ENCODE measurements around the gene HOXD8. TPM values are rescaled to one million over a fixed set of nuclear protein-coding genes. Genes with fewer than 3 reads are reported as not detected.

Gene HOXD8
- total RNA-seq, 1 experiment from 2014 or later: 1.9 TPM

DNA sequence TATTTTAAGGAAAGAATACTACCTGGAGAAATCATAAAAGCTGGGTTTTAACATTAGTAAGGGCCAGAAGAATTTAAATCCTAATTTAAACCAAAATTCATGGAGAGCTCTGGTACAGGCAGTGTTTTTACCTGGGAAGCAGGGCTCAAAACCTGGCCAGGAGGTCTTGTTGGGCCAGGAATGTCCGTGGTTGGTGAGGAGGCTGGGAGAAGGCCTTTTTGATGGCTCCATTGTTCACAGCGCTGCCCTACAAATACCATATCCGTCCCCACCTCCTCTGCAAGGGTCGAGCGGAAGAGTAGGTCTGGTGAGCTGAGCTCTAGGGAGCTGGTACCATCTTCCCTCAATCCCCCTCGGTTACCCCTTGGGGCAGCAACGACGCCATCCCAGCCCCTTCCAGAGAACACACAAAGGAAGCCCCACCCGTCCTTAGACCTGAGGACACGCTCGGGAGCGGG, 48.1 kb downstream of the HOXD8 start:
- H3K36me3 ChIP-seq (ENCODE audit: low read depth, low read length): no peaks in the 10 kb centered on the region
- H3K79me2 ChIP-seq (ENCODE audit: low read length): no peaks in the 10 kb centered on the region
- intact Hi-C loops (cut with micrococcal nuclease): no loop called here
- DNase-seq (no peak), ATAC-seq (no peak)
- H3K9me3 ChIP-seq (ENCODE audit: low read length): no peaks in the 10 kb centered on the region
- peaks cover 10% of the 10 kb centered on the region; the same call in 1 of the 2 replicates for H3K27me3 ChIP-seq (ENCODE audit: low read length)
- no peaks in the 10 kb centered on the region for H4K20me1 ChIP-seq (ENCODE audit: low read length)
- H3K9me2 ChIP-seq (replicated peaks; ENCODE audit: low read length): no peaks in the 10 kb centered on the region
- H3K4me2 ChIP-seq (ENCODE audit: low read length): no peak overlapping the region
- TF ChIP-seq EZH2 (IDR thresholded peaks at IDR 0.05; ENCODE audit: low read length, unreplicated experiment) (no peak), CTCF (conservative IDR thresholded peaks at IDR 0.05; ENCODE audit: low read depth, low read length) (no peak), EZH2phosphoT487 (IDR thresholded peaks at IDR 0.05; ENCODE audit: borderline replicate concordance, low read length) (no peak)
- POLR2A ChIA-PET (ENCODE audit: unreplicated experiment): no interaction called here
- H3K9ac ChIP-seq (ENCODE audit: low read length): no peak overlapping the region
- H3F3A ChIP-seq (ENCODE audit: low read length, unreplicated experiment): no peaks in the 10 kb centered on the region
- no TSS peak for BruUV-seq (replicated peaks)
- no peaks in the 10 kb centered on the region for H3K4me1 ChIP-seq (ENCODE audit: insufficient read depth, low read length)
- CTCF ChIA-PET: no interaction called here
- no peak overlapping the region for H3K4me3 ChIP-seq (ENCODE audit: low read length)
- H3K27ac ChIP-seq (ENCODE audit: low read length): no peak overlapping the region
- H2AFZ ChIP-seq (ENCODE audit: low read length): no peak overlapping the region

DNA sequence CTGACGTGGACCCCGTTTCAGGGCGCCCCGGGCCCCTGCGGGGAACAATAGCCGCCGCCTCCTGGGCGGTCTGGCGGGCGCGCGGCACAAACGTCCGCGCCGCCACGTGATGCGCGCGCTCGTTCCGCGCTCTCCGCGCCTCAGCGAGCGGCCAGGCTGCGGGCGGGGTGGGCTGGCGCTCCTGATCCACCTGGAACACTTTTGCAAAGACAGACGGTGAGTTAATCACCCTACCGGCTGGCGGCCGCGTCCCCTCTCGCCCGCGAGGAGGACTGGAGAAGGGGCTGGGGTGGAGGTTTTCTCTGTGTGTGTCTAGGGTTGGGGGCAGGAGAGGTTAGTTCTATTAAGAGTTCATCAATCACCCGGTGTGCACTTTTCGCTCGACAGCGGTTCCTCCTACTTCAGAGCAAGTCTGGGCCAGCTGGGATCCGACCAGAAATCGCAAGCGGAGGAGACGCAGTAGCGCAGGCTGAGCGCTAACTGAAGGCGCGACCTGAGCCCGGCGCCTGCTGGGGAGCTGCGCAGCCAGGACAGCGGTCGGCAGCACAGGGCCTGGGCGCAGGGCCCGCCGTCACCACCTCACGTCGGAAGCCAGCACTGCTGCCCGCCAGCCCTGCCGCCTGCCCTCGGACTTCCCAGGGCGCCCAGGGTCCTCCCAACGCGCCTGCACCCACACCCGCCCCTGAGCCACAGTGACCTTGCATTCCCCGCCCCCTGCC, 48.7 kb downstream of the HOXD8 start:
- intact Hi-C loops (cut with micrococcal nuclease): no loop called here
- DNase-seq (no peak), ATAC-seq (no peak)
- ChIA-PET POLR2A (ENCODE audit: unreplicated experiment) (no interaction called here), CTCF (no interaction called here)
- H3K27me3 ChIP-seq (ENCODE audit: low read length): peaks cover 10% of the 10 kb centered on the region; the same call in 1 of the 2 replicates
- H3K9ac ChIP-seq (ENCODE audit: low read length): no peak overlapping the region
- no peak for TF ChIP-seq CTCF (conservative IDR thresholded peaks at IDR 0.05; ENCODE audit: low read depth, low read length)
- no peak for TF ChIP-seq EZH2phosphoT487 (IDR thresholded peaks at IDR 0.05; ENCODE audit: borderline replicate concordance, low read length)
- no peak for TF ChIP-seq EZH2 (IDR thresholded peaks at IDR 0.05; ENCODE audit: low read length, unreplicated experiment)
- H3K36me3 ChIP-seq (ENCODE audit: low read depth, low read length): no peaks in the 10 kb centered on the region
- H3K4me3 ChIP-seq (ENCODE audit: low read length): no peak overlapping the region
- H4K20me1 ChIP-seq (ENCODE audit: low read length): no peaks in the 10 kb centered on the region
- no peaks in the 10 kb centered on the region for H3K9me2 ChIP-seq (replicated peaks; ENCODE audit: low read length)
- no peak overlapping the region for H3K27ac ChIP-seq (ENCODE audit: low read length)
- H2AFZ ChIP-seq (ENCODE audit: low read length): no peak overlapping the region
- BruUV-seq (replicated peaks): no TSS peak
- no peak overlapping the region for H3K4me2 ChIP-seq (ENCODE audit: low read length)
- H3K79me2 ChIP-seq (ENCODE audit: low read length): no peaks in the 10 kb centered on the region
- H3K4me1 ChIP-seq (ENCODE audit: insufficient read depth, low read length): no peaks in the 10 kb centered on the region
- H3F3A ChIP-seq (ENCODE audit: low read length, unreplicated experiment): no peaks in the 10 kb centered on the region
- H3K9me3 ChIP-seq (ENCODE audit: low read length): no peaks in the 10 kb centered on the region

DNA sequence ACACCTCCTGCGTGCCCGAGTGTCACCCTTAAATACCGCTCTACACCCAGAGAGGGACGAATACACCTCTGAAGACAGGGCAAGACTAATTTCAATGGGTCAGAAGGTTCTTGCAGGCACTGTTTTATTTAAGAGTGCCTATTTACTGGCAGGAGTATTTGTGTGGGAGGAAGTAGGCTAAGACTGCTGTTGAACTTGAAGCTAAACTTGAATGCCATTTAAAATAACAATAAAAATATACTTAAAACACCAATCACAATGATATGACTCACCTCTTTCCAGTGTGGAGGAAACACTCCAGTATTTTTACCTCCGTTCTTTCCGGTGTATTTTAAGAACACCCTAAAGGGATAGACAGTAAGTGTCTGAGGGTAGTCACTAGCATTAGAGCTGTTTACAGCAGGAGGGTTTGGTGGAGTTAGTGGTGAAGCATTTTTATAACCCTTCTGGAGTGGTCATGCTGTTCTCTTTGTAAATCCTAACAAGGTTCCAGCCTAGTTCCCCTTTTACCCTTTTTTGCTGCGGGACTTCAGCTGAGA, 49.3 kb downstream of the HOXD8 start:
- CTCF ChIA-PET: no interaction called here
- POLR2A ChIA-PET (ENCODE audit: unreplicated experiment): no interaction called here
- Histone ChIP-seq H3K79me2 (ENCODE audit: low read length) (no peaks in the 10 kb centered on the region), H3K4me3 (ENCODE audit: low read length) (no peak overlapping the region), H3F3A (ENCODE audit: low read length, unreplicated experiment) (no peaks in the 10 kb centered on the region), H3K9me2 (replicated peaks; ENCODE audit: low read length) (no peaks in the 10 kb centered on the region), H3K27ac (ENCODE audit: low read length) (no peak overlapping the region), H3K9me3 (ENCODE audit: low read length) (no peaks in the 10 kb centered on the region), H3K4me1 (ENCODE audit: insufficient read depth, low read length) (no peaks in the 10 kb centered on the region), H3K36me3 (ENCODE audit: low read depth, low read length) (no peaks in the 10 kb centered on the region), H2AFZ (ENCODE audit: low read length) (no peak overlapping the region), H4K20me1 (ENCODE audit: low read length) (no peaks in the 10 kb centered on the region), H3K9ac (ENCODE audit: low read length) (no peak overlapping the region), H3K4me2 (ENCODE audit: low read length) (no peak overlapping the region), H3K27me3 (ENCODE audit: low read length) (peaks cover 10% of the 10 kb centered on the region; the same call in 1 of the 2 replicates)
- DNase-seq: no peak
- no peak for ATAC-seq
- no peak for TF ChIP-seq EZH2phosphoT487 (IDR thresholded peaks at IDR 0.05; ENCODE audit: borderline replicate concordance, low read length)
- TF ChIP-seq EZH2 (IDR thresholded peaks at IDR 0.05; ENCODE audit: low read length, unreplicated experiment): no peak
- TF ChIP-seq CTCF (conservative IDR thresholded peaks at IDR 0.05; ENCODE audit: low read depth, low read length): no peak
- no TSS peak for BruUV-seq (replicated peaks)
- intact Hi-C loops (cut with micrococcal nuclease): no loop called here
